B cell (primary cell): ENCODE results near the gene PITPNM1. TPM values are rescaled to one million over a fixed set of nuclear protein-coding genes. Genes with fewer than 3 reads are reported as not detected.
"Not testable (repeated sequence)": the region's sequence is repeated elsewhere in the genome, so short reads cannot be mapped to it uniquely, and the experiment has no call there.

Experiments
- ATAC-seq: fragments of 200-7000 bp; cut with Tn5 transposase; one replicate; pipeline ENCODE4 v1.10.0; 2021; ENCODE audit warnings: low read depth, mild to moderate bottlenecking, moderate number of reproducible peaks, moderate library complexity
- CTCF ChIA-PET: fragments of 350-600 bp; sonication (Branson Sonifier 250); formaldehyde crosslinking; loops from one replicate; lab custom pipeline; 2021; ENCODE audit warnings: antibody characterized with exemption, inconsistent platforms; lab: Charles Lee
- POLR2A ChIA-PET: fragments of 350-600 bp; sonication (Branson Sonifier 250); formaldehyde crosslinking; loops from one replicate; lab custom pipeline; 2021; ENCODE audit warnings: antibody characterized with exemption; lab: Charles Lee
- DNase-seq: peaks from one replicate; pipeline ENCODE4 v3.0.0; 2013
- H2AFZ ChIP-seq: 2 replicates; pipeline ENCODE4 v1.6.1; 2012; ENCODE audit warnings: mild to moderate bottlenecking, low read depth, low read length; ENCODE audit not compliant: insufficient read depth, poor library complexity, severe bottlenecking
- H3K27ac ChIP-seq, 2 donors: 1 replicate in 1 of 2; 2 replicates in 1 of 2; pipeline ENCODE4 v1.5.1; 2012 to 2013; ENCODE audit warnings: low read length in 2 of 2, mild to moderate bottlenecking in 2 of 2, moderate library complexity in 1 of 2
- H3K27me3 ChIP-seq, 4 experiments: fragments of 200-600 bp in 1 of 4; sonication (generic) in 1 of 4; replicated peaks in 1 of 4; 1 replicate in 2 of 4; 2 replicates in 2 of 4; pipeline versions ENCODE4 v1.6.1 to v1.7.0; 2013 to 2016; ENCODE audit warnings: low read length in 3 of 4, mild to moderate bottlenecking in 2 of 4, mixed read lengths in 1 of 4, moderate library complexity in 1 of 4; ENCODE audit not compliant: insufficient read depth in 4 of 4, control insufficient read depth in 3 of 4; ENCODE audit errors: control extremely low read depth in 1 of 4
- H3K36me3 ChIP-seq, 2 experiments: replicated peaks in 1 of 2; 1 replicate in 1 of 2; 2 replicates in 1 of 2; pipeline versions ENCODE4 v1.6.1 to v1.7.1; 2013; ENCODE audit warnings: low read length in 1 of 2; ENCODE audit not compliant: insufficient read depth in 2 of 2, control insufficient read depth in 1 of 2; ENCODE audit errors: control extremely low read depth in 1 of 2, extremely low read depth in 1 of 2
- H3K4me1 ChIP-seq, 2 donors: fragments of 200-600 bp in 1 of 2; sonication (generic) in 1 of 2; 1 replicate in 1 of 2; 2 replicates in 1 of 2; pipeline versions ENCODE4 v1.5.1 to v1.6.1; 2013 to 2017; ENCODE audit warnings: low read length in 2 of 2; ENCODE audit not compliant: control insufficient read depth in 2 of 2, insufficient read depth in 2 of 2
- H3K4me2 ChIP-seq: replicated peaks from 2 replicates; pipeline ENCODE3; 2012; ENCODE audit warnings: mild to moderate bottlenecking, low read depth, low read length; ENCODE audit not compliant: poor library complexity, severe bottlenecking
- H3K4me3 ChIP-seq, 5 experiments: fragments of 200-600 bp in 1 of 5; sonication (generic) in 1 of 5; 1 replicate in 3 of 5; 2 replicates in 2 of 5; pipeline versions ENCODE4 v1.5.1 to v1.7.0; 2011 to 2016; ENCODE audit warnings: low read length in 4 of 5, mild to moderate bottlenecking in 4 of 5, low read depth in 2 of 5, control low read depth in 1 of 5, moderate library complexity in 1 of 5; ENCODE audit not compliant: insufficient read depth in 1 of 5; ENCODE audit errors: control extremely low read depth in 1 of 5, extremely low read depth in 1 of 5
- H3K79me2 ChIP-seq: fragments of 200-600 bp; sonication (generic); one replicate; pipeline ENCODE4 v1.6.0; 2016; ENCODE audit warnings: low read length; ENCODE audit not compliant: control insufficient read depth, insufficient read depth
- H3K9ac ChIP-seq: fragments of 200-600 bp; sonication (generic); 2 replicates; pipeline ENCODE4 v1.6.1; 2017; ENCODE audit warnings: mild to moderate bottlenecking, low read length, moderate library complexity
- H3K9me3 ChIP-seq, 3 donors: one replicate each; pipeline versions ENCODE4 v1.6.1 to v1.7.1; 2013; ENCODE audit warnings: low read length in 2 of 3; ENCODE audit not compliant: control insufficient read depth in 2 of 3, insufficient read depth in 1 of 3; ENCODE audit errors: control extremely low read depth in 1 of 3
- H4K20me1 ChIP-seq: 2 replicates; pipeline ENCODE4 v1.6.0; 2012; ENCODE audit warnings: mild to moderate bottlenecking, low read length; ENCODE audit not compliant: insufficient read depth, control insufficient read depth, poor library complexity, severe bottlenecking
- H3K27ac Mint-ChIP-seq: one replicate; pipeline ENCODE4 v1.8.0; 2021; ENCODE audit warnings: mixed read lengths
- H3K27me3 Mint-ChIP-seq: one replicate; pipeline ENCODE4 v1.8.0; 2021; ENCODE audit warnings: mixed read lengths
- H3K4me1 Mint-ChIP-seq: one replicate; pipeline ENCODE4 v1.8.0; 2021; ENCODE audit warnings: mixed read lengths
- H3K4me3 Mint-ChIP-seq: one replicate; pipeline ENCODE4 v1.8.0; 2021; ENCODE audit warnings: mixed read lengths
- H3K9me3 Mint-ChIP-seq: one replicate; pipeline ENCODE4 v1.8.0; 2022; ENCODE audit warnings: mixed read lengths; ENCODE audit not compliant: insufficient read depth
- CTCF ChIP-seq: fragments of 200-600 bp; IDR thresholded peaks from one replicate; pipeline ENCODE4 v1.8.0; 2022; ENCODE audit warnings: antibody characterized with exemption, mild to moderate bottlenecking
- EZH2 ChIP-seq: IDR thresholded peaks from 2 replicates; pipeline ENCODE4 v1.6.1; 2012; ENCODE audit warnings: borderline replicate concordance, low read depth, mild to moderate bottlenecking, moderate library complexity, low read length; ENCODE audit not compliant: insufficient read depth, poor library complexity, severe bottlenecking
- WGBS: methylation state at CpG from one replicate; pipeline ENCODE4 v1.1.5; 2013; ENCODE audit warnings: missing lambda C conversion rate; ENCODE audit not compliant: insufficient coverage; 5-methylcytosine and 5-hydroxymethylcytosine counted together
- intact Hi-C: fragments of 100-400 bp; cut with micrococcal nuclease; formaldehyde crosslinking; loops from one replicate; pipeline ENCODE4 v1.10.0; 2022
- polyA plus RNA-seq: library from polyadenylated mRNA; depleted of rRNA; stranded (reverse); fragments of >200 nt; gene quantifications from 2 replicates; pipeline ENCODE4 v1.2.3, GENCODE V29; 2012
- total RNA-seq, 2 donors: library from RNA; stranded (reverse); fragments of 120-200 nt in 1 of 2; gene quantifications; 1 replicate in 1 of 2; 2 replicates in 1 of 2; pipeline versions ENCODE4 v1.2.3 to v1.2.4, GENCODE V29; 2013 to 2022

PITPNM1 gene
- total and polyA plus RNA-seq, 2 donors (not counting 1 experiment from before 2014, with no cell fraction given), result 152 to 166 TPM

- peak overlapping the region; percentile 56 to 99 (median 68) for H3K4me3 ChIP-seq
- peak overlapping the region; percentile 89 for H3K4me2 ChIP-seq
- peaks cover 38 to 48% of the 10 kb centered on the region in 2 donors for H3K4me1 ChIP-seq
- CTCF ChIA-PET, result interaction anchor here (0.7 to 4.0 kb wide), 11 partner anchors 9 to 131 kb away, joined by 3 to 19 read pairs (median 4); partner anchors contain the start of genes PPP1CA, RAD9A and TBC1D10C
- no peak for DNase-seq
- Mint-ChIP-seq H3K4me1 (peaks cover 48% of the 10 kb centered on the region), H3K27ac (peak overlapping the region; percentile 100), H3K27me3 (no peaks in the 10 kb centered on the region), H3K9me3 (no peaks in the 10 kb centered on the region), H3K4me3 (peak overlapping the region; percentile 99)
- peaks cover 35% of the 10 kb centered on the region for H3K79me2 ChIP-seq
- WGBS, result 34% methylated on average over 9 of the region's 19 CpGs
- POLR2A ChIA-PET, result interaction anchor here (0.8 to 4.9 kb wide), 12 partner anchors 9 to 194 kb away, joined by 3 to 53 read pairs (median 6); partner anchors contain the start of genes PITPNM1, POLD4, PPP1CA and PTPRCAP
- peak; percentile 7 for ATAC-seq
- intact Hi-C loops, result loop anchor here (1.0 to 2.0 kb wide), 5 partner anchors 23 to 206 kb away; partner anchors contain the start of genes PITPNM1, PTPRCAP and RPS6KB2
- H3K27ac ChIP-seq, result peak overlapping the region; percentile 75 to 79
- H2AFZ ChIP-seq, result peak overlapping the region; percentile 83
- no peaks in the 10 kb centered on the region for H3K27me3 ChIP-seq
- no peaks in the 10 kb centered on the region for H3K9me3 ChIP-seq
- H3K9ac ChIP-seq, result peak overlapping the region; percentile 71
- peaks cover 0 to 10% of the 10 kb centered on the region in 2 experiments for H3K36me3 ChIP-seq
- H4K20me1 ChIP-seq, result peaks cover 28% of the 10 kb centered on the region
- no peak for TF ChIP-seq EZH2
- no peak for TF ChIP-seq CTCF
Measured at GRCh38 chr11:67482275-67482826, 22.8 kb downstream of the PITPNM1 start.

GRCh38 chr11:67477344-67478050 is 27.7 kb downstream of the PITPNM1 start:
- H3K4me3 ChIP-seq, H2AFZ ChIP-seq, H3K4me3 Mint-ChIP-seq, H3K4me1 ChIP-seq, H3K79me2 ChIP-seq, H3K4me2 ChIP-seq, H3K9ac ChIP-seq, H3K9me3 ChIP-seq, H3K4me1 Mint-ChIP-seq, H4K20me1 ChIP-seq, ATAC-seq, H3K27me3 ChIP-seq, H3K27ac Mint-ChIP-seq, DNase-seq, H3K27ac ChIP-seq, H3K27me3 Mint-ChIP-seq, H3K36me3 ChIP-seq, intact Hi-C loops, H3K9me3 Mint-ChIP-seq: not testable (repeated sequence)
- ChIA-PET POLR2A (interaction anchor here (1.6 kb wide), 1 partner anchor 9 kb away, joined by 3 read pairs; the partner anchor contains the start of gene TMEM134), CTCF (interaction anchor here (1.5 kb wide), 1 partner anchor 127 kb away, joined by 4 read pairs; no protein-coding TSS in a partner anchor)
- 100% methylated on average over 1 of the region's 16 CpGs for WGBS

- H3K27me3 ChIP-seq, H3K27me3 Mint-ChIP-seq, H4K20me1 ChIP-seq, DNase-seq, H3K4me2 ChIP-seq, H3K27ac ChIP-seq, H3K36me3 ChIP-seq, ATAC-seq, H3K9me3 Mint-ChIP-seq, intact Hi-C loops, H3K4me3 Mint-ChIP-seq, H3K79me2 ChIP-seq, H3K4me3 ChIP-seq, H3K9me3 ChIP-seq, H3K4me1 Mint-ChIP-seq, H2AFZ ChIP-seq, H3K9ac ChIP-seq, H3K4me1 ChIP-seq: not testable (repeated sequence)
- WGBS, result 92% methylated on average over 7 of the region's 10 CpGs
- peak overlapping the region; percentile 15 for H3K27ac Mint-ChIP-seq
- CTCF ChIA-PET, result interaction anchor here (1.1 to 1.5 kb wide), 2 partner anchors 75 to 126 kb away, joined by 3 to 4 read pairs; partner anchors contain the start of gene PPP1CA
- POLR2A ChIA-PET, result interaction anchor here (0.5 to 1.6 kb wide), 3 partner anchors 8 to 18 kb away, joined by 3 to 4 read pairs (median 3); partner anchors contain the start of gene TMEM134
Measured at GRCh38 chr11:67476692-67477091, 28.5 kb downstream of the PITPNM1 start.
